GM18526 (cell line): ENCODE data around the gene CFAP119.

ENCODE experiments used
- POLR2A ChIP-seq: IDR thresholded peaks from 3 replicates; pipeline ENCODE4 v1.6.1; 2011; ENCODE audit not compliant: insufficient read length; ENCODE audit errors: extremely low read depth

CFAP119 gene

DNA sequence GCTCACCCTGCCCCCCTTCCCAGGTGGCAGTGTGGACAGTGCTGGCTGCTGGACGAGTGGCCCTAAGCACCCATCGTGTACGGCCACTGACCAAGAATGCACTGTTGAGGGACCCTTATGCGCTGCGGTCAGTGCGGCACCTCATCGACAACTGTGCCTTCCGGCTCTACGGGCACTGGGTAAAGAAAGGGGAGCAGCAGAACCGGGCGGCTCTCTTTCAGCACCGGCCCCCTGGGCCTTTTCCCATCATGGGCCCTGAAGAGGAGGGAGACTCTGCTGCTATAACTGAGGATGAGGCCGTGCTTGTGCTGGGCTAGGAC lies 5.1 kb downstream of the CFAP119 start:
- no peak for TF ChIP-seq POLR2A

GRCh38 chr16:30755955-30756780 lies 5.7 kb downstream of the CFAP119 start:
- no peak for TF ChIP-seq POLR2A

- no peak for TF ChIP-seq POLR2A
Observed at GRCh38 chr16:30753596-30753995, 8.3 kb downstream of the CFAP119 start.

DNA sequence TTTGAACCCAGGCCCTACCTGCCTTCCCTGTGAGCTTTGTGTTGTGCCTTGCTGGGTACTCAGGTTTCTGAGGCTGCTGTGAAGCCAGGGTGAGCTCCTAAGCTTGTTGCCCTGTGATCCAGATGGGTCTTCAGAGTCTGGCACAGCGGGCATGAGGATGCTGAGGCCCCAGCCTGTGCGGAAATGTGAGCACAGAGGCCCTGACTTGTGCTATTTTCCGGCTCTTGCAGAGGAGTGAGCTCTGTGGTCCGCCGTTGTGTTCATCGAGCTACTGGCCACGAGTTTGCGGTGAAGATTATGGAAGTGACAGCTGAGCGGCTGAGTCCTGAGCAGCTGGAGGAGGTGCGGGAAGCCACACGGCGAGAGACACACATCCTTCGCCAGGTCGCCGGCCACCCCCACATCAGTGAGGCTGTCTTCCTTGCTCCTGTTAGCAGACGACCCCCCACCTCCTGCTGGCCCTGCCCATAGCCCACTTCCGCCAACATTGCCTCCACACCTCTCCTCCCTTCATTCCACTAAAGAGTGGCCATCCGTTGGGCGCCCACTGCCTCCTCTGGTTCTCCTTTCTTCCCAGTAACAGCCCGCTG lies 10.9 kb downstream of the CFAP119 start:
- no peak for TF ChIP-seq POLR2A

GRCh38 chr16:30750201-30750600 lies 11.7 kb downstream of the CFAP119 start:
- no peak for TF ChIP-seq POLR2A

DNA sequence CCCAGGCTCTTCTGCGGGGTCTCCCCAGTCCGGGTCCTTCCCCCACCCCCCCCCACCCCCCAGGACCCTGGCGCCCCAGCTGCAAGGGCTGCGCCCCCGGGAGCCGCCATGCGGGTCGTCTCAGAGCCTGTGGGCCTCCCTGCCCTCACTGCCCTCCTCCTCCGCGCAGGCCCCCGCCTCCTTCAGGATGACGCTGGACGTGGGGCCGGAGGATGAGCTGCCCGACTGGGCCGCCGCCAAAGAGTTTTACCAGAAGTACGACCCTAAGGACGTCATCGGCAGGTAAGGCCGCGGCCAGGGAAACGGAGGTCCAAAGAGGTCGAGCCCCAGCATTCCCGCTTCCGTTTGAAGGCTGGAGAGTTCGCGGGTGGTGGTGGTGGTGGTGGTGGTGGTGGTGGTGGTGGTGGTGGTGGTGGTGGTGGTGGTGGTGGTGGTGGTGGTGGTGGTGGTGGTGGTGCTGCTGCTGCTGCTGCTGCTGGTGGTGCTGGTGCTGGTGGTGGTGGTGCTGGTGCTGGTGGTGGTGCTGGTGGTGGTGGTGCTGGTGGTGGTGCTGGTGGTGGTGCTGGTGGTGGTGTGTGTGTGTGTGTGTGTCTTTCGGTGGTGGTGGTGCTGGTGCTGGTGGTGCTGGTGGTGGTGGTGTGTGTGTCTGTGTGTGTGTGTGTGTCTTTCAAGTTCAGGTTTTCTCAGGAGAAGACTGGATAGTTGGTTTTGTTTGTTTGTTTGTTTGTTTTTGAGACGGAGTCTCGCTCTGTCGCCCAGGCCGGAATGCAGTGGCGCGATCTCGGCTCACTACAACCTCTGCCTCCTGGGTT lies 13.0 kb downstream of the CFAP119 start:
- TF ChIP-seq POLR2A = no peak

DNA sequence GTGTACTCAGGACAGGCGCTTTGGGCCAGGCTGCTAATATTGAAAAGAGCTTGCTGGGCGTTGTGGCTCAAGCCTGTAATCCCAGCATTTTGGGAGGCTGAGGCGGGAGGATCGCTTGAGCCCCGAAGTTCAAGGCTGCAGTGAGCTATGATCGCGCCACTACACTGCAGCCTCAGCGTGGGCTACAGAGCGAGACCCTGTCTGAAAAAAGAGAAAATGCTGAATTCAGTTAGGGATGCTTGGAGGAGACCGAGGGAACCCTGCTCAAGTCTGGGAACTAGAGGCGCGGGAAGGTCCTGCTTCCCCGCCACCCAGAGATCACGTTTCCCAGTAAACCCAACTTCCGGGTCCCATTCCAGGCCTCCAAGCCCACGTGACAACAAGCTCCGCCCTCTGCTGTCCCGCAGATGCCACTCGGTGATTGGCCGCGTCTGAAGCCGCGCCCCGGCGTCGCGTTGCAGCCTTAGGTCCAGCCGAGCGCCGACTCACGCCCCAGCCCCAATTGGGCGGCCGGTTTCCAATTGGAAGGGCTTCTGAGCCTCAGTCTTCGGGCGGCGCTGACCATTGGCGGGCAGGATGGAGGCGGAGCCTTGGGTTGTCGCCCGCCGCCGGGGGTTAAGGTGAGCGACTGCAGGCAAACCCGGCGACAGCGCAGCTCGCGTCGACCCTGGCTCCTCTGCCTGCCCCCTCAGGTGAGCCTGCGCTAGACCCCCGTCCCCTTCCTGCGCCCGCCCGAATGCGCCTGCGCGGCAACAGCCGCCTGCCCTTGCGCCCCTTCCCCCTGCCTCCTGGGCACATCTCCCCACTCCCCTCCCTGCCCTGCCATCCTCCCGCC lies 13.8 kb downstream of the CFAP119 start, which contains the start of gene PHKG2:
TSS of gene PHKG2 (plus strand) at position 627 of the 835 bp plus-strand sequence. CDS start 396 bp downstream, outside the sequence.
- TF ChIP-seq POLR2A = peak; percentile 91

DNA sequence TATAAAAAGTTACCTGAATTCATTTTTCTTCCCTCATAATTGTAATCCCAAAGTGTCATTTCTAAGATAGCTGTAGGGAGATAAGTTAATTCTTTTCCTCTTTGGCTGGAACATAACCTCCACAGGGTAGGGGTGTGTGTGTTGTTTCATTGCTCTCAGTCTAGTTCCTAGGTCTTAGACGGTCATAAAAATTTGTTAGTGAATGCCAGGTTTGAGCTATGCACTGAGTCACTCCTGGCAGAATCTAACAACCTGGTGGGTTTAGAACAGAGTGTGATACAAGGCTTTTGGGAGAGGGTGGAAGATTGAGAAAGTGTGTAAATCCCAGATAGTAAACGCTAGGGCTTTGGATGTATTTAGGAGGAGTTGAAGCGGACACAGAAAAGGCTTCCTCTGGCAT lies 14.5 kb downstream of the CFAP119 start:
- no peak for TF ChIP-seq POLR2A

GRCh38 chr16:30746638-30747175 lies 15.2 kb downstream of the CFAP119 start:
- TF ChIP-seq POLR2A = no peak

GRCh38 chr16:30745082-30745481 lies 16.8 kb downstream of the CFAP119 start:
- TF ChIP-seq POLR2A = no peak

DNA sequence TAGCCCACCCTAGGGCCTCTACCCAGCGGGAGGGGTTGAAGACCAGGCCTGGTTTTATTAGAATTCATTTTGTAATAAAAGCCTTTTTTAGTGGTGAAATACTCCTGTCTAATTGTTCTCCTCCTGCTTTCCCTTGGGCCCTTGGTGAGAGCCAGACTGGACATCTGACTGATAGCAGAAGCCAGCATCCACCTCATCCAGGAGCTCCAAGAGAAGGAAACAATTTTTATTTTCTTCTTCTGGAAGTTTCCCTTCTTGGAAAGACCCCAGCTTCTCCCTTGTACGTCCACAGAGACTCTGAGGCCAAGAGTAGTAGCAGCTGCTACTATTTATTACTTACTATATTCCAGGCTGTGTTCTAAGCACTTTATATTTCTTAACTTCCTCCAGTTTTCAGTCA lies 17.7 kb downstream of the CFAP119 start:
- no peak for TF ChIP-seq POLR2A

GRCh38 chr16:30743716-30744115 lies 18.1 kb downstream of the CFAP119 start:
- no peak for TF ChIP-seq POLR2A

GRCh38 chr16:30741461-30741914 lies 20.4 kb downstream of the CFAP119 start:
- no peak for TF ChIP-seq POLR2A

- TF ChIP-seq POLR2A = no peak
Observed at GRCh38 chr16:30740364-30741251, 21.3 kb downstream of the CFAP119 start.
